K562 (cell line): Measurements from ENCODE around the gene FBXO10. TPM values are rescaled to one million over a fixed set of nuclear protein-coding genes. Genes with fewer than 3 reads are reported as not detected.
A peak's percentile ranks its signal among the peaks of the same experiment; 100 is the strongest.

Source experiments
- CBX2 ChIP-seq: fragments of 200-600 bp; sonication (generic); IDR thresholded peaks from one replicate; pipeline ENCODE4 v1.6.1; 2012; ENCODE audit warnings: mild to moderate bottlenecking, low read length, inconsistent platforms; ENCODE audit not compliant: insufficient read depth, poor library complexity, severe bottlenecking
- ELF1 ChIP-seq: fragments of 200-800 bp; sonication (Bioruptor generic); IDR thresholded peaks from 2 replicates; pipeline ENCODE4 v1.6.1; 2016; ENCODE audit warnings: missing genetic modification characterization, missing compliant biosample characterization
- ETV6 ChIP-seq, 3 experiments: fragments of 150-350 bp in 1 of 3; sonication (generic) in 1 of 3; formaldehyde crosslinking in 1 of 3; IDR thresholded peaks; 2 replicates each; pipeline versions ENCODE4 v1.6.1 to v1.8.0; 2014 to 2022; ENCODE audit warnings: borderline replicate concordance in 2 of 3, low read depth in 2 of 3, antibody characterized with exemption in 1 of 3, low read length in 1 of 3, mild to moderate bottlenecking in 1 of 3, missing genetic modification reagents in 1 of 3
- EWSR1 ChIP-seq: fragments of 450-650 bp; IDR thresholded peaks from 2 replicates; pipeline ENCODE4 v1.6.1; 2018; ENCODE audit warnings: borderline replicate concordance, mild to moderate bottlenecking, low read depth, moderate library complexity; ENCODE audit not compliant: partially characterized antibody
- HDAC2 ChIP-seq: fragments of 450-650 bp; IDR thresholded peaks from 2 replicates; pipeline ENCODE4 v1.6.1; 2016; ENCODE audit warnings: mild to moderate bottlenecking
- HDGF ChIP-seq: fragments of 450-650 bp; IDR thresholded peaks from 2 replicates; pipeline ENCODE4 v1.6.1; 2016
- HIVEP1 ChIP-seq: fragments of 250-450 bp; sonication (Bioruptor Pico); IDR thresholded peaks from 2 replicates; pipeline ENCODE4 v1.4.0; 2020; ENCODE audit warnings: mild to moderate bottlenecking
- HNRNPL ChIP-seq: fragments of 200-400 bp; formaldehyde crosslinking; IDR thresholded peaks from 2 replicates; pipeline ENCODE4 v1.6.1; 2017; ENCODE audit warnings: low read depth, mild to moderate bottlenecking, low read length
- HNRNPUL1 ChIP-seq: fragments of 200-400 bp; formaldehyde crosslinking; IDR thresholded peaks from 2 replicates; pipeline ENCODE4 v1.6.1; 2017; ENCODE audit warnings: low read length
- RBM15 ChIP-seq: fragments of 200-400 bp; formaldehyde crosslinking; IDR thresholded peaks from 2 replicates; pipeline ENCODE4 v1.6.1; 2018; ENCODE audit warnings: mild to moderate bottlenecking, low read length, moderate library complexity; ENCODE audit not compliant: insufficient read depth
- SMARCB1 ChIP-seq: IDR thresholded peaks from 2 replicates; pipeline ENCODE4 v1.6.1; 2011; ENCODE audit warnings: improper control_type of control experiment, low read depth; ENCODE audit not compliant: insufficient read length
- TAF9B ChIP-seq: fragments of 450-650 bp; IDR thresholded peaks from 2 replicates; pipeline ENCODE4 v1.6.1; 2018; ENCODE audit warnings: mild to moderate bottlenecking; ENCODE audit not compliant: partially characterized antibody
- THRAP3 ChIP-seq: fragments of 450-650 bp; IDR thresholded peaks from 2 replicates; pipeline ENCODE4 v1.6.1; 2016; ENCODE audit warnings: mild to moderate bottlenecking, inconsistent platforms, borderline replicate concordance
- ZNF124 ChIP-seq: sonication (generic); formaldehyde crosslinking; IDR thresholded peaks from 2 replicates; pipeline ENCODE4 v1.8.1; 2022; ENCODE audit warnings: missing genetic modification reagents
- polyA plus RNA-seq, 8 experiments: library from polyadenylated mRNA; depleted of rRNA in 4 of 8; stranded (reverse) in 5 of 8; unstranded in 3 of 8; fragments of >200 nt; fragmentation: Nextera tagmentation in 2 of 8; fragmentation: Illumina TruSeq in 1 of 8; extraction: Ambion mirVana in 2 of 8; extraction: Trizol in 1 of 8; gene quantifications; 2 replicates each; pipeline versions ENCODE4 v1.2.1 to v1.2.3, GENCODE V29; 2011 to 2014; ENCODE audit warnings: inconsistent platforms in 1 of 8, missing spikeins in 1 of 8
- total RNA-seq, 7 experiments: library from RNA; depleted of rRNA in 6 of 7; stranded (reverse); fragments of >200 nt in 6 of 7; fragmentation: Illumina TruSeq in 2 of 7; extraction: Trizol in 2 of 7; gene quantifications; 2 replicates each; pipeline versions ENCODE4 v1.2.1 to v1.2.3, GENCODE V29; 2011 to 2021; ENCODE audit warnings: low replicate concordance in 1 of 7
- TF ChIP-seq, protein P1 (sequence below): fragments of 450-650 bp; formaldehyde crosslinking; IDR thresholded peaks from 2 replicates; pipeline ENCODE4 v1.4.0; 2020; ENCODE audit warnings: mild to moderate bottlenecking, mixed read lengths
- TF ChIP-seq, protein P2 (sequence below): fragments of 450-650 bp; IDR thresholded peaks from 2 replicates; pipeline ENCODE4 v1.6.1; 2016; ENCODE audit warnings: antibody characterized with exemption
- TF ChIP-seq, protein P3 (sequence below): sonication (generic); formaldehyde crosslinking; IDR thresholded peaks from 2 replicates; pipeline ENCODE4 v1.9.0; 2022; ENCODE audit warnings: mild to moderate bottlenecking, missing genetic modification reagents
- TF ChIP-seq, protein P4 (sequence below): fragments of 250-450 bp; sonication (Bioruptor Pico); IDR thresholded peaks from 2 replicates; pipeline ENCODE4 v1.8.0; 2021; ENCODE audit warnings: mild to moderate bottlenecking, moderate library complexity
- TF ChIP-seq, protein P5 (sequence below): sonication (generic); formaldehyde crosslinking; IDR thresholded peaks from 2 replicates; pipeline ENCODE4 v1.8.0; 2023; ENCODE audit warnings: mild to moderate bottlenecking, missing genetic modification reagents

FBXO10 gene
- total and polyA plus RNA-seq, 9 of the 15 experiments (the other 6 are each of a cell fraction or from before 2014, with no cell fraction given), result 0.84 to 9.9 (median 6.0) TPM

DNA sequence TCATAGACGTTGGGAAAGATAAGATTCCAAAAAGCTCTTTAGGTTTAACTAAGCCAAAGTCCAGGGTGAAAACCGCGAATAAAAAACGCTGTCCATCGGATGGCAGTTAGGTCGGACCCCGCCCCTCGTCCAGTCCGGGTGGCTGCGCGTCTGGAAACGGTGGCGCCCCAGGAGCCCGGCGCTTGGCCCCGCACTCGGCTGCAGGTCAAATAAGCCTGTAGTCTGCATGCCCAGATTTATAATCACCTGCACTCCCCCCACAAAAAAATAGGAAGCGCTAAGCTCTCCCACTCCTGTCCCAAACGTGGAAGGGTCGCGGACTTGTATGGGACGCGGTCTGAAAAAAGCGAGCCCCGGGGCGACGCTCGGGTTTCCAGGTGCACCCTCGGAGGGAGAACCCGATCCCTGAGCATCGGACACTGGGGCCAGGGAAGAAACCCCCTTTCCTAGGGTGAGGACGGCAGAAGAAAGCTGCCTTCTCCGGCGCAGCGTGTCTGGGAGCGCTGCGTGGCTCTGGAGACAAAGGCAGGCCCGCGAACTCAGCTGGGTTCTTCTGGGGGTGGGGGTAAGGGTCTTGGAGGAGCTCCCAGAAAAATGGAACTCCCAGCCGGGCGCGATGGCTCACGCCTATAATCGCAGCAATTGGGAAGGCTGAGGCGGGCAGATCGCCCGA is 110.0 kb downstream of the FBXO10 start (continued):
- TF ChIP-seq EWSR1, result no peak
- 0 out of 2 replicates have a peak, but pooled peaks have one; percentile 54 for TF ChIP-seq HNRNPL
- TF ChIP-seq, protein P1, sequence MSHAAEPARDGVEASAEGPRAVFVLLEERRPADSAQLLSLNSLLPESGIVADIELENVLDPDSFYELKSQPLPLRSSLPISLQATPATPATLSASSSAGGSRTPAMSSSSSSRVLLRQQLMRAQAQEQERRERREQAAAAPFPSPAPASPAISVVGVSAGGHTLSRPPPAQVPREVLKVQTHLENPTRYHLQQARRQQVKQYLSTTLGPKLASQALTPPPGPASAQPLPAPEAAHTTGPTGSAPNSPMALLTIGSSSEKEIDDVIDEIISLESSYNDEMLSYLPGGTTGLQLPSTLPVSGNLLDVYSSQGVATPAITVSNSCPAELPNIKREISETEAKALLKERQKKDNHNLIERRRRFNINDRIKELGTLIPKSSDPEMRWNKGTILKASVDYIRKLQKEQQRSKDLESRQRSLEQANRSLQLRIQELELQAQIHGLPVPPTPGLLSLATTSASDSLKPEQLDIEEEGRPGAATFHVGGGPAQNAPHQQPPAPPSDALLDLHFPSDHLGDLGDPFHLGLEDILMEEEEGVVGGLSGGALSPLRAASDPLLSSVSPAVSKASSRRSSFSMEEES (CRISPR knock-in tag), result no peak
- TF ChIP-seq CBX2, result no peak
- TF ChIP-seq HNRNPUL1, result 0 out of 2 replicates have a peak, but pooled peaks have one; percentile 11
- no peak; the same call in 1 of the 2 replicates for TF ChIP-seq HDAC2
- no peak for TF ChIP-seq ELF1 (tag)
- TF ChIP-seq ETV6 (IDR thresholded peaks at IDR 0.05; ENCODE audit: borderline replicate concordance in 1 of 2, low read depth in 2 of 2, low read length in 1 of 2), result no peak
- TF ChIP-seq ETV6 (CRISPR knock-in tag; IDR thresholded peaks at IDR 0.05; ENCODE audit: borderline replicate concordance), result 0 out of 2 replicates have a peak, but pooled peaks have one; percentile 24
- no peak for TF ChIP-seq TAF9B
- no peak for TF ChIP-seq ZNF124 (CRISPR knock-in tag)
- TF ChIP-seq HIVEP1 (CRISPR knock-in tag), result no peak
- TF ChIP-seq, protein P2, sequence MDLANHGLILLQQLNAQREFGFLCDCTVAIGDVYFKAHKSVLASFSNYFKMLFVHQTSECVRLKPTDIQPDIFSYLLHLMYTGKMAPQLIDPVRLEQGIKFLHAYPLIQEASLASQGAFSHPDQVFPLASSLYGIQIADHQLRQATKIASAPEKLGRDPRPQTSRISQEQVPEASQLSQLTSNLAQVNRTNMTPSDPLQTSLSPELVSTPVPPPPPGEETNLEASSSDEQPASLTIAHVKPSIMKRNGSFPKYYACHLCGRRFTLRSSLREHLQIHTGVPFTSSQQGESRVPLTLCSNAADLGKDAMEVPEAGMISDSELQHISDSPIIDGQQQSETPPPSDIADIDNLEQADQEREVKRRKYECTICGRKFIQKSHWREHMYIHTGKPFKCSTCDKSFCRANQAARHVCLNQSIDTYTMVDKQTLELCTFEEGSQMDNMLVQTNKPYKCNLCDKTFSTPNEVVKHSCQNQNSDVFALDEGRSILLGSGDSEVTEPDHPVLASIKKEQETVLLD, result 0 out of 2 replicates have a peak, but pooled peaks have one; percentile 19
- TF ChIP-seq THRAP3, result no peak
- TF ChIP-seq, protein P3, sequence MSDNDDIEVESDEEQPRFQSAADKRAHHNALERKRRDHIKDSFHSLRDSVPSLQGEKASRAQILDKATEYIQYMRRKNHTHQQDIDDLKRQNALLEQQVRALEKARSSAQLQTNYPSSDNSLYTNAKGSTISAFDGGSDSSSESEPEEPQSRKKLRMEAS (CRISPR knock-in tag), result peak; percentile 4; the same call in 1 of the 2 replicates
- TF ChIP-seq SMARCB1, result no peak
- TF ChIP-seq, protein P4, sequence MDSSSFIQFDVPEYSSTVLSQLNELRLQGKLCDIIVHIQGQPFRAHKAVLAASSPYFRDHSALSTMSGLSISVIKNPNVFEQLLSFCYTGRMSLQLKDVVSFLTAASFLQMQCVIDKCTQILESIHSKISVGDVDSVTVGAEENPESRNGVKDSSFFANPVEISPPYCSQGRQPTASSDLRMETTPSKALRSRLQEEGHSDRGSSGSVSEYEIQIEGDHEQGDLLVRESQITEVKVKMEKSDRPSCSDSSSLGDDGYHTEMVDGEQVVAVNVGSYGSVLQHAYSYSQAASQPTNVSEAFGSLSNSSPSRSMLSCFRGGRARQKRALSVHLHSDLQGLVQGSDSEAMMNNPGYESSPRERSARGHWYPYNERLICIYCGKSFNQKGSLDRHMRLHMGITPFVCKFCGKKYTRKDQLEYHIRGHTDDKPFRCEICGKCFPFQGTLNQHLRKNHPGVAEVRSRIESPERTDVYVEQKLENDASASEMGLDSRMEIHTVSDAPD (CRISPR knock-in tag), result no peak
- no peak for TF ChIP-seq HDGF
- no peak for TF ChIP-seq RBM15
- TF ChIP-seq, protein P5, sequence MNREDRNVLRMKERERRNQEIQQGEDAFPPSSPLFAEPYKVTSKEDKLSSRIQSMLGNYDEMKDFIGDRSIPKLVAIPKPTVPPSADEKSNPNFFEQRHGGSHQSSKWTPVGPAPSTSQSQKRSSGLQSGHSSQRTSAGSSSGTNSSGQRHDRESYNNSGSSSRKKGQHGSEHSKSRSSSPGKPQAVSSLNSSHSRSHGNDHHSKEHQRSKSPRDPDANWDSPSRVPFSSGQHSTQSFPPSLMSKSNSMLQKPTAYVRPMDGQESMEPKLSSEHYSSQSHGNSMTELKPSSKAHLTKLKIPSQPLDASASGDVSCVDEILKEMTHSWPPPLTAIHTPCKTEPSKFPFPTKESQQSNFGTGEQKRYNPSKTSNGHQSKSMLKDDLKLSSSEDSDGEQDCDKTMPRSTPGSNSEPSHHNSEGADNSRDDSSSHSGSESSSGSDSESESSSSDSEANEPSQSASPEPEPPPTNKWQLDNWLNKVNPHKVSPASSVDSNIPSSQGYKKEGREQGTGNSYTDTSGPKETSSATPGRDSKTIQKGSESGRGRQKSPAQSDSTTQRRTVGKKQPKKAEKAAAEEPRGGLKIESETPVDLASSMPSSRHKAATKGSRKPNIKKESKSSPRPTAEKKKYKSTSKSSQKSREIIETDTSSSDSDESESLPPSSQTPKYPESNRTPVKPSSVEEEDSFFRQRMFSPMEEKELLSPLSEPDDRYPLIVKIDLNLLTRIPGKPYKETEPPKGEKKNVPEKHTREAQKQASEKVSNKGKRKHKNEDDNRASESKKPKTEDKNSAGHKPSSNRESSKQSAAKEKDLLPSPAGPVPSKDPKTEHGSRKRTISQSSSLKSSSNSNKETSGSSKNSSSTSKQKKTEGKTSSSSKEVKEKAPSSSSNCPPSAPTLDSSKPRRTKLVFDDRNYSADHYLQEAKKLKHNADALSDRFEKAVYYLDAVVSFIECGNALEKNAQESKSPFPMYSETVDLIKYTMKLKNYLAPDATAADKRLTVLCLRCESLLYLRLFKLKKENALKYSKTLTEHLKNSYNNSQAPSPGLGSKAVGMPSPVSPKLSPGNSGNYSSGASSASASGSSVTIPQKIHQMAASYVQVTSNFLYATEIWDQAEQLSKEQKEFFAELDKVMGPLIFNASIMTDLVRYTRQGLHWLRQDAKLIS (CRISPR knock-in tag), result peak; percentile 71; the same call in 1 of the 2 replicates
